Bronchial epithelial cell (primary cell): ENCODE measurements around the gene SLC6A9. TPM values are rescaled to one million over a fixed set of nuclear protein-coding genes. Genes with fewer than 3 reads are reported as not detected.

Experiments used
- DNase-seq: peaks from one replicate; pipeline ENCODE4 v3.0.0-alpha.2; 2010; ENCODE audit warnings: low read depth
- FAIRE-seq: peaks from 2 replicates; lab custom pipeline; 2011; peaks lifted over from hg19 to GRCh38; lab: Jason Lieb, UNC
- H3K27me3 ChIP-seq: 2 replicates; pipeline ENCODE4 v1.5.1; 2011; ENCODE audit warnings: low read length; ENCODE audit not compliant: control insufficient read depth, insufficient read depth
- H3K36me3 ChIP-seq: 2 replicates; pipeline ENCODE4 v1.5.1; 2011; ENCODE audit warnings: low read length; ENCODE audit not compliant: control insufficient read depth, insufficient read depth
- H3K4me3 ChIP-seq: 2 replicates; pipeline ENCODE4 v1.5.1; 2011; ENCODE audit warnings: mild to moderate bottlenecking, low read depth, low read length, control low read depth
- total RNA-seq: library from RNA; depleted of rRNA; stranded (reverse); fragments of >200 nt; gene quantifications from 2 replicates; pipeline ENCODE4 v1.2.1, GENCODE V29; 2014
- TF ChIP-seq, protein P1 (sequence below): IDR thresholded peaks from 2 replicates; pipeline ENCODE4 v1.5.1; 2011; ENCODE audit warnings: mild to moderate bottlenecking, moderate library complexity, low read length, control low read depth, inconsistent platforms; ENCODE audit not compliant: insufficient read depth, severe bottlenecking

SLC6A9 gene
- total RNA-seq, 1 donor from 2014 or later: 13.4 TPM

DNA sequence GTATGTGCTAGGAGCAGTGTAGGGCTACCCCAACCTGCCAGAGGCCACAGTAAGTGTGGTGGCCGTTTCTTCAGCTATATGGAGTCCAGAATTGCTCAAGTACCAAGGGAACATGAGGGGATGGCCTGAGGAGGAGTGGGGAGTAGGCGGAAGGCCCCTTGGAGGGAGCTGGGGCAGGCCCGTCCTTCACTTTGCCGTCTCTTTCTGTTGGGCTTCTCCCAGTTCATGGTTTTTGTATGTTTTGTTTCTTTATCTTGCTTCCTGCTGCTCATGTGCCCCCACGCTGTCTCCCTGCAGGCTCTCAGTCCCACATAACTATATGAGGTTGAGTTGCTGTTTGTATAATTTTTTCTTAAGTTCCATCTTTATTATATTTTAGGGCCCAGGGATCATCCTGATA lies 67.4 kb downstream of the SLC6A9 start:
- peaks cover 22% of the 10 kb centered on the region for H3K36me3 ChIP-seq
- FAIRE-seq: no peak

DNA sequence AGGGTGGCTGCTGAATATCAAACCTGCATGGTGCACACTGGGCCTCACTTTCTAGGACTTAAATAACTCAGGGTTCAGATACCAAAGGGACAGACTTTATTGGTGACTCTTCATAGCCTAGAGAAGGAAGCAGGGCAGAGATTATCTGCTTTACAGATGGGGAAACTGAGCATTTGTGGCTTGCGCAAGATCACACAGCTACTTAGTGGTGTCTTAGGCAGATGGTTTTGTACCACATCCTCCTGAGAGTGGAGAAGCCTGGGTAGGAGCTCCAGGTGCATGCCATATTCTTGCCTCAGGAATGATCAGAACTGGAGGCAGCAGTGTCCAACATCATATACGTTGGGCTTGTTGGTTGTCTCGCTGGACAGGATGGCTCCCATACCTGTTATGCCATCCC lies 68.3 kb downstream of the SLC6A9 start:
- FAIRE-seq (peak; percentile 43), DNase-seq (no peak)
- TF ChIP-seq, protein P1, sequence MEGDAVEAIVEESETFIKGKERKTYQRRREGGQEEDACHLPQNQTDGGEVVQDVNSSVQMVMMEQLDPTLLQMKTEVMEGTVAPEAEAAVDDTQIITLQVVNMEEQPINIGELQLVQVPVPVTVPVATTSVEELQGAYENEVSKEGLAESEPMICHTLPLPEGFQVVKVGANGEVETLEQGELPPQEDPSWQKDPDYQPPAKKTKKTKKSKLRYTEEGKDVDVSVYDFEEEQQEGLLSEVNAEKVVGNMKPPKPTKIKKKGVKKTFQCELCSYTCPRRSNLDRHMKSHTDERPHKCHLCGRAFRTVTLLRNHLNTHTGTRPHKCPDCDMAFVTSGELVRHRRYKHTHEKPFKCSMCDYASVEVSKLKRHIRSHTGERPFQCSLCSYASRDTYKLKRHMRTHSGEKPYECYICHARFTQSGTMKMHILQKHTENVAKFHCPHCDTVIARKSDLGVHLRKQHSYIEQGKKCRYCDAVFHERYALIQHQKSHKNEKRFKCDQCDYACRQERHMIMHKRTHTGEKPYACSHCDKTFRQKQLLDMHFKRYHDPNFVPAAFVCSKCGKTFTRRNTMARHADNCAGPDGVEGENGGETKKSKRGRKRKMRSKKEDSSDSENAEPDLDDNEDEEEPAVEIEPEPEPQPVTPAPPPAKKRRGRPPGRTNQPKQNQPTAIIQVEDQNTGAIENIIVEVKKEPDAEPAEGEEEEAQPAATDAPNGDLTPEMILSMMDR: no peak
- H3K36me3 ChIP-seq: peaks cover 26% of the 10 kb centered on the region
- no peaks in the 10 kb centered on the region for H3K27me3 ChIP-seq
- H3K4me3 ChIP-seq: no peak overlapping the region

More for the DNA sequence above, 67.4 kb downstream of the SLC6A9 start:
- TF ChIP-seq, protein P1: no peak
- Histone ChIP-seq H3K4me3 (no peak overlapping the region), H3K27me3 (no peaks in the 10 kb centered on the region)
- DNase-seq: no peak

DNA sequence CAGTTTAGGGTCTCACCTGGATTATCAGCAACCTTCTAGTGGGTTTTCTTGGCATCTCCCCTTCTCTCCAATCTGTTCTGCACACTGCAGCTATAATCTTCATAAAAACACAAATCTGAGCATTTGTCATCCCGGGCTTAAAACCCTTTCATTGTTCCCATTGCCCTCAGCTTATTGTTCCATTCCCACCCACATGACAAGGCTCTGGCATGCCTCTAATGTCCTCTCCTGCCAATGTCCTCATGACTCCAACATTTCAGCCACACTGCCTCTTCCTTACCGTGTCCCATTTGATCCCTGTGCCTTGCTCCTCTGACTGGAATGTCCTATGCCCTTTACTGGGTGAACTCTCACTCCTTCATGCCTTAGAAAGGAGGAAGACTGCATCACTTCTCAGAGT lies 68.9 kb downstream of the SLC6A9 start:
- peaks cover 25% of the 10 kb centered on the region for H3K36me3 ChIP-seq
- FAIRE-seq: no peak

DNA sequence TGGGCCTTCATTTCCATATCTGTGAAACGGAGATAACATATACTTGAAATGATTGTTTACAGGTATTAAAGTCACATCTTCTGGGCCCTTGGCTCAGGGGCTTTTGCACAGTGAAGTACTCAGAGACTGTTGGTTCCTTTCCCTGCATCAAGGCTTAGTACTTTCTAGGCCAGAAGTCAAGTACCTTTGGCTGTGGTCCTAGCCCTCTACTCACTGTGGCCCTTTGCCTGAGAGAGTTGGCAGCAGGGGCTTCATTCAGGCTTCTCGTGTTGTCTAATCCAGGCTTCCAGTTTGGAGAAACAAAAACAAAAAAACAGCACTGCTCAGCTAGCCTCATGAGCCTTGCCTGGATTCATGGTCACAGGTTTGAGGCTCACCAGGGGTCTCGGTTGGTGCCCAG lies 69.6 kb downstream of the SLC6A9 start:
- Histone ChIP-seq H3K27me3 (no peaks in the 10 kb centered on the region), H3K36me3 (peaks cover 25% of the 10 kb centered on the region), H3K4me3 (no peak overlapping the region)
- DNase-seq (no peak), FAIRE-seq (no peak)
- TF ChIP-seq, protein P1: no peak

More for the DNA sequence above, 68.9 kb downstream of the SLC6A9 start:
- DNase-seq: no peak
- Histone ChIP-seq H3K4me3 (no peak overlapping the region), H3K27me3 (no peaks in the 10 kb centered on the region)
- TF ChIP-seq, protein P1: no peak

DNA sequence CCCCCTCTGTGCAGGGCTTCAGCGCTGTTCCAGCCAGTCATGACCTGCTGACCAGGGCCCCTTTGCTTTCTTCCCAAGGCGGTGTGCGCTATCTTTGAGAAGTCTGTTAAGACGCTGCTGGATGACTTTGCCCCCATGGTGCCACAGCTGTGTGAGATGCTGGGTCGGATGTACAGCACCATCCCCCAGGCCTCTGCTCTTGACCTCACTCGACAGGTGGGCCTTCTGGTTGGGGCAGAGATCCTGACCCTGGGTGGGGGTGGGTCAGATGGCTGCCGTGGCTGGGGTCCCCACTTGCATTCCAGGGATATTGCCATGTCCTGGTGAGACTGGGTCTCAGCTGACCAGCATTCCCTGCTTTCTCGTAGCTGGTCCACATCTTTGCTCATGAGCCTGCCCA lies 70.5 kb downstream of the SLC6A9 start:
- no peak for FAIRE-seq
- H3K36me3 ChIP-seq: peaks cover 23% of the 10 kb centered on the region
- H3K27me3 ChIP-seq: no peaks in the 10 kb centered on the region
- TF ChIP-seq, protein P1: no peak
- DNase-seq: no peak
- H3K4me3 ChIP-seq: no peak overlapping the region
